KG1 (cell line): ENCODE measurements around the gene SLC22A12.
"Not testable (repeated sequence)": the region's sequence is repeated elsewhere in the genome, so short reads cannot be mapped to it uniquely, and the experiment has no call there.

ENCODE experiments used
- DNase-seq: peaks from one replicate; lab custom pipeline; 2025; lab: John Stamatoyannopoulos, UW

SLC22A12 gene

GRCh38 chr11:64585150-64585549, 5.9 kb upstream of the SLC22A12 start:
- no peak for DNase-seq

- DNase-seq = no peak
Measured at GRCh38 chr11:64586366-64586765, 4.7 kb upstream of the SLC22A12 start.

GRCh38 chr11:64588701-64589100, 2.3 kb upstream of the SLC22A12 start:
- DNase-seq = no peak

GRCh38 chr11:64591257-64592233, 525 bp downstream of the SLC22A12 start:
- DNase-seq = no peak

- DNase-seq = no peak
Measured at GRCh38 chr11:64592234-64592615, 1.2 kb downstream of the SLC22A12 start.

- DNase-seq = no peak
Measured at GRCh38 chr11:64592656-64593055, 1.6 kb downstream of the SLC22A12 start.

- DNase-seq = no peak
Measured at GRCh38 chr11:64593156-64594105, 2.4 kb downstream of the SLC22A12 start.

- DNase-seq = no peak
Measured at GRCh38 chr11:64594159-64594939, 3.3 kb downstream of the SLC22A12 start.

- not testable (repeated sequence) for DNase-seq
Measured at GRCh38 chr11:64595922-64596321, 4.9 kb downstream of the SLC22A12 start.

GRCh38 chr11:64597671-64598101, 6.7 kb downstream of the SLC22A12 start:
- no peak for DNase-seq

GRCh38 chr11:64598106-64598796, 7.2 kb downstream of the SLC22A12 start:
- no peak for DNase-seq

- no peak for DNase-seq
Measured at GRCh38 chr11:64598797-64599697, 8.0 kb downstream of the SLC22A12 start.

GRCh38 chr11:64599698-64600211, 8.7 kb downstream of the SLC22A12 start:
- DNase-seq = no peak

- no peak for DNase-seq
Measured at GRCh38 chr11:64600281-64600992, 9.4 kb downstream of the SLC22A12 start.

- no peak for DNase-seq
Measured at GRCh38 chr11:64601605-64602465, 10.8 kb downstream of the SLC22A12 start.

- no peak for DNase-seq
Measured at GRCh38 chr11:64602466-64603070, 11.5 kb downstream of the SLC22A12 start.

GRCh38 chr11:64603411-64604110, 12.5 kb downstream of the SLC22A12 start:
- DNase-seq = no peak
